IMR-90 (cell line): Measurements from ENCODE around the gene BATF. TPM values are rescaled to one million over a fixed set of nuclear protein-coding genes. Genes with fewer than 3 reads are reported as not detected.

ENCODE experiments used
- ATAC-seq: fragments of 200-7000 bp; cut with Tn5 transposase; 2 replicates; pipeline ENCODE4 v1.9.1; 2020; ENCODE audit warnings: low read depth, mild to moderate bottlenecking, moderate library complexity
- BruUV-seq: library from RNA; stranded (reverse); fragments of 400-500 nt; replicated peaks from 2 replicates; lab custom pipeline; 2021; lab: Mats Ljungman, UMichigan
- CTCF ChIA-PET: fragments of 300-600 bp; formaldehyde crosslinking; extraction: SDS; loops from one replicate; lab custom pipeline; 2021; ENCODE audit warnings: antibody characterized with exemption; lab: Yijun Ruan, JAX
- POLR2A ChIA-PET: fragments of 300-600 bp; sonication (Branson Sonifier 250); formaldehyde crosslinking; loops from one replicate; lab custom pipeline; 2022; ENCODE audit warnings: antibody characterized with exemption; ENCODE audit not compliant: unreplicated experiment; lab: Charles Lee
- DNase-seq: peaks from one replicate; pipeline ENCODE4 v3.0.0; 2013
- H2AFZ ChIP-seq: replicated peaks from 2 replicates; pipeline ENCODE3; 2013; ENCODE audit warnings: low read length, mild to moderate bottlenecking; ENCODE audit not compliant: poor library complexity
- H2AK5ac ChIP-seq: 2 replicates; pipeline ENCODE4 v1.6.1; 2013; ENCODE audit warnings: low read depth, low read length, inconsistent platforms
- H2AK9ac ChIP-seq: replicated peaks from 2 replicates; pipeline ENCODE3; 2013; ENCODE audit warnings: mild to moderate bottlenecking, low read depth, low read length, moderate library complexity; ENCODE audit not compliant: poor library complexity
- H2BK120ac ChIP-seq: 2 replicates; pipeline ENCODE4 v1.6.1; 2013; ENCODE audit warnings: low read depth, low read length, inconsistent platforms
- H2BK15ac ChIP-seq: 3 replicates; pipeline ENCODE4 v1.6.1; 2013; ENCODE audit warnings: low read depth, low read length, inconsistent platforms
- H2BK20ac ChIP-seq: 2 replicates; pipeline ENCODE4 v1.6.1; 2013; ENCODE audit warnings: low read depth, mild to moderate bottlenecking, inconsistent platforms, low read length, moderate library complexity
- H2BK5ac ChIP-seq: 2 replicates; pipeline ENCODE4 v1.6.1; 2013; ENCODE audit warnings: mild to moderate bottlenecking, low read depth, low read length, inconsistent platforms; ENCODE audit not compliant: poor library complexity, severe bottlenecking
- H3K14ac ChIP-seq: replicated peaks from 2 replicates; pipeline ENCODE4 v1.6.1; 2013; ENCODE audit warnings: low read depth, low read length, inconsistent platforms
- H3K18ac ChIP-seq: 2 replicates; pipeline ENCODE4 v1.6.1; 2013; ENCODE audit warnings: low read depth, low read length, control low read depth
- H3K23ac ChIP-seq: 2 replicates; pipeline ENCODE4 v1.6.1; 2013; ENCODE audit warnings: low read depth, low read length, inconsistent platforms
- H3K27ac ChIP-seq: 2 replicates; pipeline ENCODE4 v1.5.1; 2013; ENCODE audit warnings: mild to moderate bottlenecking, control low read depth, low read length; ENCODE audit not compliant: insufficient read depth
- H3K27me3 ChIP-seq: 2 replicates; pipeline ENCODE4 v1.6.1; 2013; ENCODE audit warnings: low read length; ENCODE audit not compliant: control insufficient read depth, insufficient read depth
- H3K36me3 ChIP-seq: 2 replicates; pipeline ENCODE4 v1.6.1; 2013; ENCODE audit warnings: low read length, mixed read lengths; ENCODE audit not compliant: control insufficient read depth, insufficient read depth
- H3K4ac ChIP-seq: 2 replicates; pipeline ENCODE4 v1.6.1; 2013; ENCODE audit warnings: low read depth, low read length, inconsistent platforms
- H3K4me1 ChIP-seq: 2 replicates; pipeline ENCODE4 v1.6.1; 2013; ENCODE audit warnings: low read length, mixed read lengths; ENCODE audit not compliant: control insufficient read depth, insufficient read depth
- H3K4me2 ChIP-seq: 2 replicates; pipeline ENCODE4 v1.6.1; 2013; ENCODE audit warnings: low read depth, mild to moderate bottlenecking, control low read depth, low read length, moderate library complexity
- H3K4me3 ChIP-seq: 2 replicates; pipeline ENCODE4 v1.5.1; 2013; ENCODE audit warnings: low read depth, mild to moderate bottlenecking, control low read depth, low read length, moderate library complexity; ENCODE audit not compliant: insufficient read depth
- H3K56ac ChIP-seq: 2 replicates; pipeline ENCODE4 v1.6.1; 2013; ENCODE audit warnings: low read length, inconsistent platforms; ENCODE audit not compliant: insufficient read depth; ENCODE audit errors: extremely low read depth
- H3K79me1 ChIP-seq, 2 experiments: 2 replicates each; pipeline ENCODE4 v1.6.1; 2013; ENCODE audit warnings: low read length in 2 of 2, inconsistent platforms in 1 of 2, low read depth in 1 of 2
- H3K9ac ChIP-seq: 2 replicates; pipeline ENCODE4 v1.6.1; 2013; ENCODE audit warnings: low read depth, low read length, control low read depth
- H3K9me1 ChIP-seq: 2 replicates; pipeline ENCODE4 v1.6.1; 2013; ENCODE audit warnings: low read length, inconsistent platforms; ENCODE audit not compliant: insufficient read depth
- H3K9me3 ChIP-seq: 2 replicates; pipeline ENCODE4 v1.6.1; 2013; ENCODE audit warnings: low read length; ENCODE audit not compliant: control insufficient read depth, insufficient read depth
- H4K20me1 ChIP-seq: 2 replicates; pipeline ENCODE4 v1.6.1; 2013; ENCODE audit warnings: low read length, inconsistent platforms; ENCODE audit not compliant: insufficient read depth
- H4K5ac ChIP-seq: 2 replicates; pipeline ENCODE4 v1.6.1; 2013; ENCODE audit warnings: mild to moderate bottlenecking, low read depth, low read length, control low read depth
- H4K8ac ChIP-seq, 2 experiments: 2 replicates each; pipeline ENCODE4 v1.6.1; 2013; ENCODE audit warnings: low read depth in 2 of 2, low read length in 2 of 2, control low read depth in 1 of 2, inconsistent platforms in 1 of 2
- H4K91ac ChIP-seq: 2 replicates; pipeline ENCODE4 v1.6.1; 2013; ENCODE audit warnings: low read depth, low read length, inconsistent platforms; ENCODE audit not compliant: insufficient read depth
- BHLHE40 ChIP-seq: fragments of 150-350 bp; IDR thresholded peaks from 2 replicates; pipeline ENCODE4 v1.6.1; 2016; ENCODE audit warnings: mild to moderate bottlenecking, low read depth, low read length
- CEBPB ChIP-seq: IDR thresholded peaks from 2 replicates; pipeline ENCODE4 v1.6.1; 2012; ENCODE audit warnings: low read depth, low read length, improper control_type of control experiment
- FOS ChIP-seq: fragments of 150-350 bp; IDR thresholded peaks from 2 replicates; pipeline ENCODE4 v1.6.1; 2016; ENCODE audit warnings: low read depth, low read length
- MAZ ChIP-seq: IDR thresholded peaks from 2 replicates; pipeline ENCODE4 v1.6.1; 2012; ENCODE audit warnings: low read depth, mild to moderate bottlenecking, low read length, improper control_type of control experiment, moderate library complexity, borderline replicate concordance
- POLR2A ChIP-seq: IDR thresholded peaks from 2 replicates; pipeline ENCODE4 v1.6.1; 2012; ENCODE audit warnings: mild to moderate bottlenecking, low read depth, low read length
- RAD21 ChIP-seq: IDR thresholded peaks from 2 replicates; pipeline ENCODE4 v1.6.1; 2012; ENCODE audit warnings: low read length, improper control_type of control experiment
- WGBS, 2 experiments: methylation state at CpG; one replicate each; pipeline versions ENCODE4 v1.1.5 to v1.1.7; 2013; ENCODE audit warnings: missing lambda C conversion rate in 2 of 2; ENCODE audit not compliant: insufficient read length in 1 of 2; ENCODE audit errors: extremely low coverage in 2 of 2; 5-methylcytosine and 5-hydroxymethylcytosine counted together
- dilution Hi-C: fragments of 300-500 bp; cut with HindIII; formaldehyde crosslinking; loops from one replicate; pipeline ENCODE4 v1.14.3; 2018; ENCODE audit warnings: low sequenced_read_pairs; ENCODE audit not compliant: unreplicated experiment
- in situ Hi-C: fragments of 300-500 bp; cut with MboI; formaldehyde crosslinking; loops from 3 replicates; pipeline ENCODE4 v1.14.3; 2019; ENCODE audit warnings: low sequenced_read_pairs, inconsistent platforms, mixed read lengths
- intact Hi-C: fragments of 100-400 bp; cut with micrococcal nuclease; formaldehyde crosslinking; loops from 2 replicates; pipeline ENCODE4 v1.10.0; 2022
- polyA plus RNA-seq, 3 experiments: library from polyadenylated mRNA; depleted of rRNA; stranded (reverse); fragments of >200 nt; gene quantifications; 2 replicates each; pipeline ENCODE4 v1.2.3, GENCODE V29; 2012; ENCODE audit warnings: low replicate concordance in 1 of 3
- total RNA-seq: library from RNA; depleted of rRNA; stranded (reverse); fragments of >200 nt; gene quantifications from 2 replicates; pipeline ENCODE4 v1.2.3, GENCODE V29; 2012
- TF ChIP-seq, protein P1 (sequence below): conservative IDR thresholded peaks from 2 replicates; pipeline ENCODE4 v1.5.1; 2012; ENCODE audit warnings: mild to moderate bottlenecking, low read depth, low read length, improper control_type of control experiment

BATF gene
- total and polyA plus RNA-seq, 2 of the 4 experiments (the other 2 are of a cell fraction), result not detected

DNA sequence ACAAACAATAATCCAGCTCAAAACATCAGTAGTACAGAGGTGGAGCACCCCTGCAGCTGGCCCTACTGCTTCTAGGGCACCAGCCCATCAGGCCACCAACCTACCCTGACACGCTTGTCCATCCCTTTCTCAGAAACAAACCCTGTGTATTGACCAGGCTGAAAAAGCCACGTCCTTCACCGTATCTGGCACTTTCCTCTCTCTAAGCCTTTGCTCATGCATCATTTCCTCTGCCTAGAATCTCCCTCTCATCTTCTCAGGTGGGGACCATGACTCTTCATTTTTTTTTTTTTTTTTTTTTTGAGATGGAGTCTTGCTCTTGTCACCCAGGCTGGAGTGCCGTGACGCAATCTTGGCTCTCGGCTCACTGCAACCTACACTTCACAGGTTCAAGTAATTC lies 30.9 kb downstream of the BATF start:
- intact Hi-C loops (loop anchor here (1.0 kb wide), 1 partner anchor 45 kb away; no protein-coding TSS in a partner anchor), in situ Hi-C loops (no loop called here), dilution Hi-C loops (no loop called here)
- TF ChIP-seq FOS (no peak), RAD21 (no peak), CEBPB (no peak), MAZ (no peak), POLR2A (no peak), BHLHE40 (no peak)
- TF ChIP-seq, protein P1, sequence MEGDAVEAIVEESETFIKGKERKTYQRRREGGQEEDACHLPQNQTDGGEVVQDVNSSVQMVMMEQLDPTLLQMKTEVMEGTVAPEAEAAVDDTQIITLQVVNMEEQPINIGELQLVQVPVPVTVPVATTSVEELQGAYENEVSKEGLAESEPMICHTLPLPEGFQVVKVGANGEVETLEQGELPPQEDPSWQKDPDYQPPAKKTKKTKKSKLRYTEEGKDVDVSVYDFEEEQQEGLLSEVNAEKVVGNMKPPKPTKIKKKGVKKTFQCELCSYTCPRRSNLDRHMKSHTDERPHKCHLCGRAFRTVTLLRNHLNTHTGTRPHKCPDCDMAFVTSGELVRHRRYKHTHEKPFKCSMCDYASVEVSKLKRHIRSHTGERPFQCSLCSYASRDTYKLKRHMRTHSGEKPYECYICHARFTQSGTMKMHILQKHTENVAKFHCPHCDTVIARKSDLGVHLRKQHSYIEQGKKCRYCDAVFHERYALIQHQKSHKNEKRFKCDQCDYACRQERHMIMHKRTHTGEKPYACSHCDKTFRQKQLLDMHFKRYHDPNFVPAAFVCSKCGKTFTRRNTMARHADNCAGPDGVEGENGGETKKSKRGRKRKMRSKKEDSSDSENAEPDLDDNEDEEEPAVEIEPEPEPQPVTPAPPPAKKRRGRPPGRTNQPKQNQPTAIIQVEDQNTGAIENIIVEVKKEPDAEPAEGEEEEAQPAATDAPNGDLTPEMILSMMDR, result no peak
- no peak overlapping the region for H3K14ac ChIP-seq
- ATAC-seq, result no peak
- no peaks in the 10 kb centered on the region for H3K36me3 ChIP-seq
- H3K9me3 ChIP-seq, result peaks cover 8% of the 10 kb centered on the region
- DNase-seq, result no peak
- no peak overlapping the region for H2AFZ ChIP-seq
- H2BK5ac ChIP-seq, result no peak overlapping the region
- no peaks in the 10 kb centered on the region for H3K9me1 ChIP-seq
- no peak overlapping the region for H2AK9ac ChIP-seq
- no TSS peak for BruUV-seq
- 80% methylated on average over 1 of the region's 6 CpGs; no CpG with 5 or more reads in 1 of the 2 experiments for WGBS, 2 experiments
- no peak overlapping the region for H2BK15ac ChIP-seq
- no peak overlapping the region for H3K18ac ChIP-seq
- no peak overlapping the region for H4K5ac ChIP-seq
- H3K79me1 ChIP-seq, result no peaks in the 10 kb centered on the region
- H2AK5ac ChIP-seq, result no peak overlapping the region
- peaks cover 15% of the 10 kb centered on the region for H3K27me3 ChIP-seq
- no peaks in the 10 kb centered on the region for H4K20me1 ChIP-seq
- H3K4ac ChIP-seq, result no peak overlapping the region
- H3K27ac ChIP-seq, result no peak overlapping the region
- POLR2A ChIA-PET, result no interaction called here
- no peak overlapping the region for H4K91ac ChIP-seq
- no peak overlapping the region for H3K4me3 ChIP-seq
- no peak overlapping the region for H2BK20ac ChIP-seq
- H3K4me2 ChIP-seq, result no peak overlapping the region
- H3K23ac ChIP-seq, result no peak overlapping the region
- CTCF ChIA-PET, result no interaction called here
- no peak overlapping the region for H3K56ac ChIP-seq
- no peak overlapping the region for H2BK120ac ChIP-seq
- peaks cover 9% of the 10 kb centered on the region for H3K4me1 ChIP-seq
- no peak overlapping the region for H4K8ac ChIP-seq
- H3K9ac ChIP-seq, result no peak overlapping the region
